GM12873 (cell line): Measurements from ENCODE around the gene SCRT2.

Experiments
- TF ChIP-seq, protein P1 (sequence below): IDR thresholded peaks from 2 replicates; pipeline ENCODE4 v1.5.1; 2012; ENCODE audit warnings: low read depth, mild to moderate bottlenecking, moderate library complexity, low read length, control low read depth; ENCODE audit not compliant: insufficient read depth; ENCODE audit errors: missing control alignments

SCRT2 gene

DNA sequence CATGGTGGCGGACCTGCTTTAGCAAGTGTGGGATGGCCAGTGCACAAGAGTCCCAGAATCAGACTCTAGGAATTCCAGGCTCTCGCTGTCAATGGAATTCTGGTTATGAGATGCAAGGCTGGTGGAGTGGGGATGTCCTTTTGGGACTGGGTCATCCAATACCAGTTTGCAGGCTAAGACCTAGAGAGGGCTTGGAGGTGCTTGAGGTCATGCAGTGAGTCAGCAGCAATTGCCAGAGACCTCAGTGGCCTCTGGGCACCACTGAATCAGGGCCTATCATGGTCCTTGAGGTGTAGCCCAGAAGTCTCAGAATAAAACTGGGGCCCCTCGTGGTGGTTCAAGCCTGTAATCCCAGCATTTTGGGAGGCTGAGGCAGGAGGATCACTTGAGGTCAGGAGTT is 1.4 kb upstream of the SCRT2 start:
- TF ChIP-seq, protein P1, sequence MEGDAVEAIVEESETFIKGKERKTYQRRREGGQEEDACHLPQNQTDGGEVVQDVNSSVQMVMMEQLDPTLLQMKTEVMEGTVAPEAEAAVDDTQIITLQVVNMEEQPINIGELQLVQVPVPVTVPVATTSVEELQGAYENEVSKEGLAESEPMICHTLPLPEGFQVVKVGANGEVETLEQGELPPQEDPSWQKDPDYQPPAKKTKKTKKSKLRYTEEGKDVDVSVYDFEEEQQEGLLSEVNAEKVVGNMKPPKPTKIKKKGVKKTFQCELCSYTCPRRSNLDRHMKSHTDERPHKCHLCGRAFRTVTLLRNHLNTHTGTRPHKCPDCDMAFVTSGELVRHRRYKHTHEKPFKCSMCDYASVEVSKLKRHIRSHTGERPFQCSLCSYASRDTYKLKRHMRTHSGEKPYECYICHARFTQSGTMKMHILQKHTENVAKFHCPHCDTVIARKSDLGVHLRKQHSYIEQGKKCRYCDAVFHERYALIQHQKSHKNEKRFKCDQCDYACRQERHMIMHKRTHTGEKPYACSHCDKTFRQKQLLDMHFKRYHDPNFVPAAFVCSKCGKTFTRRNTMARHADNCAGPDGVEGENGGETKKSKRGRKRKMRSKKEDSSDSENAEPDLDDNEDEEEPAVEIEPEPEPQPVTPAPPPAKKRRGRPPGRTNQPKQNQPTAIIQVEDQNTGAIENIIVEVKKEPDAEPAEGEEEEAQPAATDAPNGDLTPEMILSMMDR: no peak

GRCh38 chr20:676315-676937 is 824 bp upstream of the SCRT2 start:
- TF ChIP-seq, protein P1: no peak

DNA sequence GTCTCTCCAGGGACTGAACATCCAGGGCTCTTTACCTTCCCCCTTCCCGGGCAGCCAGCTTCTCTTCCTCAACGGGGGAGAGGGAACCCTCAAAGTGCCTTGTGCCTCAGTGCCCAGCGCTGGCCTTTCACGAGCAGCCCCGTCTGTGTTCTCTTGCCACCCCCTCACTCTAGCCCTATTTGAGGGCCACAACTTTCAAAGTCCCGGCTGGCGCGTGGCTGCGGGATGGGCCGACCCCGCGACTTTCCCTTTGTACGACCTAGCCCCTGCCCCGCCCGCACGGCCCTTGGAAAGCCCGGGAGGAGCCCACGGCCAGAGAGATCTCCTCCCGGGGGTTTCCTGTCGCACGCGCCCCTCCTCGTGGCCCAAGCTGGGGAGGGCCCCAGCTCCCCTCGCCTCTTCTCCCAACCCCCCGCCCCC is 559 bp downstream of the SCRT2 start:
- TF ChIP-seq, protein P1: no peak

DNA sequence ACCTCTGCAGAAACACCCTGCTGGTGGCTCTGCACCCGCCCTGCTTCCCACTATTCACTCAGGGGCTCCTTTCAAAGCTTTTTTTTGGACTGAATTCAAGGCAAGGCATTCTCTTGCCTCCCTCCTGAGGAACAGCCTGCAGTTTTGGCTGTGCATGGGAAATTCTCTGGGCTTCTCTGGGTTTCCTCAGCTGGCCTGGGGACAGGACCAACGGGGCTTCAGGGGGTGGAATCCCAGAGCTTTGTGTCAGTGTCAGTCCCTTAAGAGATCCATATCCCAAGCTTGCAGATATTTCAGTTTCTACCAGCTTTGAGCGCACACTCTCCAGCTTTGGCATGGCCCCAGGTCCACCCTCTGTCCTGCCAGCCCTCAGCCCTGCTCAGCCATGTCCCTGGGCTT is 2.0 kb downstream of the SCRT2 start:
- TF ChIP-seq, protein P1: no peak

- TF ChIP-seq, protein P1: peak; percentile 50
Observed at GRCh38 chr20:672963-673602, 2.5 kb downstream of the SCRT2 start.

DNA sequence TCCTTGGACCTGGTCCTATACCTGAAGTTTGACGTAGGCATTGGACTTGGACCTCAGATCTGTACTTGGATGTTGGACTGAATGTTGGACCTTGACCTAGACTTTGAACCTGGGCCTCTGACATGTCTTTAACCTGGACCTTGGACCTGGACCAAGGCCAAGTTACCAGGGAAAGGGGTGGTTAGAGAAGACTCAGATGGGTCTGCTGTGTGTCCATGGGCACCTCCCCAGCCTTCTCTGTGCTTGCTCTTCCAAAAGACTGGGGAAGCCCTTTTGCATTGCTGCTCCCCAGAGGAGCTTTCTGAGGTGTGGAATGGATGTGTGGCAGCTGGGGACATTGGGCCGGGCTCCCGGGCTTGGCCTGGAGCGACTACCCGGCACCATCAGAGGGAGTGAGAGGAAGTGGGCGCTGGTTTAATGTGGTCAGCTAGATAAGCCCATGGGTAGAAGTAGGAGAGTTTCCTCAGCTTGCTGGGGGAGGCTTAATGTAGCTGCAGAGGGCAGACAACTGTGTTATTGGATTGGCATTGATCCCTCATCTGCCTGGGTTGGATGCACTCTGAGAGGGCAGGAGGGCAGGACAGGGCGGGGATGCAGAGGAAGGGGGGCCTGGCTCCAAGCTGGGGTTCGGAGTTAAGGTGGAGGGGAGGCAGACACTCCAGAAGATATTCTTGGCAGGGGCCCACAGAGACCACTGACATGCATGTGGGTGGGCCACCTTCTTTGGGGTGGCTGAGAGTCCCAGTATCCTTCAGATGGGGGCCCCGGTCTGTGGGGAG is 4.2 kb downstream of the SCRT2 start:
- TF ChIP-seq, protein P1: no peak

- TF ChIP-seq, protein P1: no peak
Observed at GRCh38 chr20:669573-669972, 6.0 kb downstream of the SCRT2 start.
